Amygdala (tissue), 56 donors: ENCODE measurements around the gene SSH3.

Experiments used
- DNase-seq, 56 donors: peaks; one replicate each; lab custom pipeline; 2025; lab: John Stamatoyannopoulos, UW

The SSH3 gene

DNA sequence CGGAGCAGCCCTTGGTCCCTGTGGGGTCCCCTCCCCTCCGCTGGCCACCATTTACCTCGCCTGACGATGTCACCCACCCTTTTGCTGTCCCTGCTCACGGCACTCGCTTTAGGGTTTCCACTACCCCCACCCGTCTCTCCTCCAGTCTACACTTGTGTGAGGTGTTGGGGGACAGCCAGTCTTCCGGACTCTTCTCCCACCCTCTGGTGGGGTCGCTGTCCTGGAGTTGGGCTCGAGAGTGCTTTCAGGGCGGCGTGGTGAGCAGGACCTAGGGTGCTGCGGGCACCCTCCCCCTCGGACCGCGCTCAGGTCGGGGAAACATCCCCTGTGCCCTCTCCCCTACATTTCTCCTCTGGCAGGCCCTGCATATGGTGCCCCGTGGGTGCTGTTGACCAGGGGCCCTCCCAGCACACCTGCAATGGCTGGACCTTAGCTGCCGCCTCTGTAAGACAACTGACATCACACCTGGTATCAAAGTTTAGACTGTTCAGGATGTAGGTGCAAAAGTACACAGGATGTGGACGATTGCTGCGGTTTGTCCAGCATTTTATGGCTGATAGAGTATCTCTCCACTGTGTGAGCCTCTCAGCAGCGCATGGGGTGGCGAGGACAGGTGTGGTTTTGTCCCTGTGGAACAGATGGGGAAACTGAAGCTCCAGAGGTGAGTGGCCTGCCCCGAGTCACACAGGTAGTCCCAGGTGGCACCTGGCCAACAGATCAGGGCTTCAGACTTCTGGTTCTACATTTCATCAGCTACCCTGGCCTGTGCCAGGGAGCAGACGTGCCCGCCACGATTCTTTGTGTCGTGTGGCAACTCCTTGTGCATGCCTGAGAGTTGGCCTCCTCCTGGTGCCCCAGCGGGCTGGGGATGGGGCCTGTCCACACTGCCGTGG lies 35.9 kb upstream of the SSH3 start:
- no peak for DNase-seq

- peak in 1 of 56 donors; percentile 22 for DNase-seq
These were observed 35.0 kb upstream of the SSH3 start for GRCh38 chr11:67268081-67268961.

DNA sequence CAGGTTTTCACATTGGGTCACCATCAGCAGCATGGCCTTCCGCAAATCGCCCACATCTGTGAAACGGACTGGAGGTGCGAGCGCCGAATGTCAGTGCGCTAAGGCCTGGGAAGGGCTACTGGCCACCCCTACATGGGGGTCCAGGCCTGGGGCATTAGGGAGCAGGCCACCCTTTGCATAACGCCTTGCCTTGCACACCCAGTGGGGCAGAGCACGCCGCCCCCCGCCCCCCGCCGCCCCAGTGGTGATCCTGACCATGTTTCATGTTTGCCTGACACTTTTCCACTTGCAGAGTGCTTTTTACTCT lies 34.4 kb upstream of the SSH3 start:
- no peak for DNase-seq

GRCh38 chr11:67269401-67270255 lies 33.7 kb upstream of the SSH3 start:
- DNase-seq = no peak

GRCh38 chr11:67270256-67271204 lies 32.8 kb upstream of the SSH3 start:
- DNase-seq = peak in 8 of 56 donors; percentile 24 to 53 (median 32)

GRCh38 chr11:67271205-67271540 lies 32.2 kb upstream of the SSH3 start:
- no peak for DNase-seq

DNA sequence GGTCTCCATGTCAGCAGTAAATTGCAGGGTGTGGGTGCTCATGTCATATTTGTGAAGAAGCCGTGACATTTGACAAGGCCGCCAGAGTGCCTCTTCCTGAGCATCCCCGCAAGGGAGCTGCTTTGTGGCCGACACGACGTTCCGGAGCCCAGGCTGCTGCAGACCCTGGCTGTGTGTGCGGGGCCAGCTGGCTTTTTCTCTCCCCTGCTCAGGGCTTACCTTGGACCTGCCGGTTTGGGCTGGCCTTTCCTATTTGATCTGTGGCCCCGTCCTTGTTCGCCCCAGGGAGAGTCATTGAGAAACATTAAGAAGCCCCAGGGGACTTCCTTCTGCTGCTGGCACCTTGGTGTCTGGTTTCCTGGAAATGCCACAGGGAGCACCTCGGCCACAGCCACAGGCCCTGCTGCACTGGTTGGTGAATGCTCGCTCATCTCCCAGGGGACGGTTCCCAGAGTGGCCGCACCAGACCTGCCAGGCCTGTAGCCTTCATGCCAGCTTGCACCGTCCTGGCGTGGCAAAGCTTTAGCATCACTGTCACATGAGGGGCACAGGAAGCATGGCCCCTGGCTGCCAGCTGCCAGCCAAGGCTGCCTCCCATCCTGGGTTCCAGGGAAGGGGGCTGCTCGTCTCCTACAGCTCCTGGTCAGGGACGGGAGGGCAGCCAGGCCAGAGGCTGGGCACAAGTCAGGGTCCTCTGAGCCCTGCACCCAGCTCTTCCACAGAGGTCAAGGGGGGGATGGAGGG lies 31.6 kb upstream of the SSH3 start:
- DNase-seq = no peak

- DNase-seq = no peak
These were observed 30.7 kb upstream of the SSH3 start for GRCh38 chr11:67272327-67273259.

DNA sequence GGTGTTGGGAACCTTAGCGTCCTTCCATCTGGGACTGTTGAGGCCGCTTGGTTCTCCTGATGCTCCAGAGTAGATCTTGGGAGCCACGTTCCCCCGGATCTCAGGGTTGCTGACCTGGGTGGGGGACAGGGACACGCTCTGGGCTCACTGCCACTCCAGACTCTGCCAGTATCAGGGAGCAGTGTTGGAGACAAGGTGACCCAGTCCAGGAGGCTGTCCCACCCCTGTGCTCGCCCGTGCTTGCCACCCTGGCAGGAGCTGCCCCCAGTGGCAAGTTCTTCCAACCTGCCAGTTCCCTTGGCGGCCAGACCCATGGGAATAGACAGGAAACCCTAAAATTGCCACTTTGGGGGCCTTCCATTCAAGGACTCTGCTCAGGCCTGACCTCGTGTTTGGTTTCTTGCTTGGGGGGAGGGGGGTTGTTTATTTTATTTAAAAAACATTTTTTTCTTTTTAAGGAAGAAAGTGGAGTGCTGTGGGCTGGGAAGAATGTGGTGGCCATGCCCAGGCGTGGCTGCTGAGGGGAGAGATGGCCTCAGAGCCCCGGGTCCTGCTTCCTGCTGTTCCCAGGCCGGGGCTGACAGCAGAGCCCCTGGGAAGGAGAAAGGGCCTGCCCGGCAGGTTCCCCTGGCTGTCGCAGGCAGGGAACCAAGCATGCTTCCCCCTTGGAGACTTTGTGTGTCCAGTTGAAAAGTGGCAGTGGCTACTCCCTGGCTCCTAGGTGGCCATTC lies 29.9 kb upstream of the SSH3 start:
- no peak for DNase-seq

DNA sequence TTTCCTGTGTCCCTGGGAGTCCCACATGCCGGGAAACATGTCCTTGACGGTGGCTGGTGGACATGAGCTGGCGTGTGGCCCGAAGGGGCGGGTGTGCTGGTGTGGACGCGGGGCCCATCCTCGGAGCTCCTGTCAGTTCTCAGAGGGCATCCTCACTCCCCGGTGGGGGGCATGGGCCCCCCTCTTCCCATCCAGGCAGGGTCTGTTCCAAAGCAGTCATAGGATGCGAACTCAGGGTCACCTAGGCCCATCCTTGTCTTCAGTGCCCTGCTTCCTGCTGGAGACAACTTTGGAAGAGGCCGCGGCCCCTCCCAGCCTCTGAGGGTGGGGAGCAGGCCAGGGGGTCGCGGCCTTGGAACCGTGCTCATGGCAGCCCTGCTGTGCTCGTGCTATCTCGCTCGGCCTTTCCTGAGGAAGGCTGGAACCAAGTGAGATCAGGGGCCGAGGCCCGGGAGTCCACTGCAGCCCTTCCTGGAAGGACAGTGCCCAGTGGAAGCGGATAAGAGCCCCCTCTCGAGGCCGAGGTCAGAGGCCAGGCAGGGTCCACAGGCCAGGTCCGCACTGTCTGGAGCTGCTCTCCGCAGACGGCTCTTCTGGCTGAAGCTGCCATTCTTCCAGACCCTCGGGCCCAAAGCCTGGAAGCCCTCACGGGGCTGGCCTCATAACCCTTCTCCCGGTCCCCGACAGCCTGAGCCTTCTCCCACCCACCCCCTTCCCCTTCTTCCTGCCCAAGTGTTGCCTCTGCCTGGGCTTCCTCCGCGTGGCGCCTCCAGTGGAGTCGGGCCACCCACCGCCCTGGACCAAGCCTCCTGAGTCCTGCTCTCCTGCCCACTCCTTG lies 28.3 kb upstream of the SSH3 start:
- no peak for DNase-seq

GRCh38 chr11:67275606-67276409 lies 27.5 kb upstream of the SSH3 start:
- DNase-seq = no peak

- peak in 1 of 56 donors; percentile 34 for DNase-seq
These were observed 26.5 kb upstream of the SSH3 start for GRCh38 chr11:67276781-67277230.

DNA sequence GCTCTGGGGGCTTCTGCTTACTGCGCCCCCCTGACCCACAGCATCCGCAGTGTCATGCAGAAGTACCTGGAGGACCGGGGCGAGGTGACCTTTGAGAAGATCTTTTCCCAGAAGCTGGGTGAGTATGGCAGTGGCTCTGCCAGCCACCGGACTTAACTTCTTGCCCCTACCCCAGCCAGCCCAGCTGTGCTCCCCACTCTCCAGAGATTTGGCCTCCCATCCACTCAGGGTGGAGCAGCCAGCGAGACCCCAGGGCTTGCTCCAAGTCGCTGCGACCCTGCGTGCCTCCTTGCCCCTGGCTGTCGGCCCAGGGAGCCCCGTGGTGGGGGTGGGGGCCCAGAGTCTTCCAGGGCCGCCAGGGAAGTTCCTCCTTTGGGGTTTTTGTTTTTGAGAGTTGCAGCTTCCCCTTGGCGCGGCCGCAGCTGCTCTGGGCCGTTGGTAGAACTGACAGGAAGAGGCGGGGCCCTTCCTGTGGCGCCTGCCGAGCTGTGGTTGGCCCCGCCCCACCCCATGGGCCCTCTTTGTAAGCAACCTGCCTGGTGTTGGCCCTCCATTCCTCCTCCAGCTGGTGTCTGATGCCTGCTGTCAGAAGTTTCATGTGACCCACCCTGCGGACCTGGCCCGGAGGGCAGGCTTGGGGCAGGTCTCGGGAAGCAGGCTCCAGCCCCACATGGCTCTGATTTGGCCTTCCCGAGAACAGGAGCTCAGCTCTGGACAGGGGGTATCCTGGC lies 25.9 kb upstream of the SSH3 start:
- DNase-seq = peak in 23 of 56 donors; percentile 22 to 68 (median 43)

GRCh38 chr11:67278135-67278938 lies 25.0 kb upstream of the SSH3 start:
- no peak for DNase-seq
